Mucosa of rectum (tissue), 2 donors: ENCODE measurements around the gene UBE2J1.

Experiments
- H3K27ac ChIP-seq, 2 donors: one replicate each; pipeline ENCODE4 v1.7.0; 2013; ENCODE audit warnings: inconsistent platforms in 2 of 2, low read depth in 2 of 2, low read length in 2 of 2
- H3K27me3 ChIP-seq, 2 donors: one replicate each; pipeline ENCODE4 v1.7.0; 2013; ENCODE audit warnings: low read length in 2 of 2; ENCODE audit not compliant: control insufficient read depth in 2 of 2, insufficient read depth in 2 of 2
- H3K36me3 ChIP-seq, 2 donors: one replicate each; pipeline ENCODE4 v1.7.0; 2013; ENCODE audit warnings: low read length in 2 of 2; ENCODE audit not compliant: control insufficient read depth in 2 of 2, insufficient read depth in 2 of 2
- H3K4me1 ChIP-seq, 2 donors: one replicate each; pipeline ENCODE4 v1.7.0; 2013; ENCODE audit warnings: low read length in 2 of 2, mild to moderate bottlenecking in 1 of 2; ENCODE audit not compliant: control insufficient read depth in 2 of 2, insufficient read depth in 2 of 2
- H3K4me3 ChIP-seq, 2 donors: one replicate each; pipeline ENCODE4 v1.7.0; 2013; ENCODE audit warnings: low read length in 2 of 2
- H3K9ac ChIP-seq, 2 donors: one replicate each; pipeline ENCODE4 v1.7.0; 2013; ENCODE audit warnings: low read length in 2 of 2, low read depth in 1 of 2, mild to moderate bottlenecking in 1 of 2
- H3K9me3 ChIP-seq, 2 donors: one replicate each; pipeline ENCODE4 v1.7.0; 2013; ENCODE audit warnings: low read length in 2 of 2; ENCODE audit not compliant: control insufficient read depth in 2 of 2
- donor health status: healthy.
- donor health status: Normal muscosa, but diverticular disease.

Gene UBE2J1

GRCh38 chr6:89323511-89323971, 29.0 kb downstream of the UBE2J1 start:
- no peaks in the 10 kb centered on the region for H3K9me3 ChIP-seq
- H3K4me3 ChIP-seq: no peak overlapping the region
- H3K9ac ChIP-seq: no peak overlapping the region
- H3K36me3 ChIP-seq: peaks cover 13 to 18% of the 10 kb centered on the region in 2 donors
- H3K4me1 ChIP-seq: no peaks in the 10 kb centered on the region
- no peaks in the 10 kb centered on the region for H3K27me3 ChIP-seq
- H3K27ac ChIP-seq: no peak overlapping the region

- no peak overlapping the region for H3K9ac ChIP-seq
- no peaks in the 10 kb centered on the region for H3K4me1 ChIP-seq
- H3K9me3 ChIP-seq: no peaks in the 10 kb centered on the region
- H3K4me3 ChIP-seq: no peak overlapping the region
- H3K27ac ChIP-seq: no peak overlapping the region
- H3K36me3 ChIP-seq: peaks cover 3 to 4% of the 10 kb centered on the region in 2 donors
- H3K27me3 ChIP-seq: no peaks in the 10 kb centered on the region
These were observed 31.2 kb downstream of the UBE2J1 start for GRCh38 chr6:89321131-89321970.

- no peak overlapping the region for H3K4me3 ChIP-seq
- no peaks in the 10 kb centered on the region for H3K27me3 ChIP-seq
- H3K9me3 ChIP-seq: no peaks in the 10 kb centered on the region
- peaks cover 0 to 4% of the 10 kb centered on the region in 2 donors for H3K36me3 ChIP-seq
- no peaks in the 10 kb centered on the region for H3K4me1 ChIP-seq
- H3K27ac ChIP-seq: no peak overlapping the region
- H3K9ac ChIP-seq: no peak overlapping the region
These were observed 32.4 kb downstream of the UBE2J1 start for GRCh38 chr6:89320012-89320559.

- Histone ChIP-seq H3K27me3 (no peaks in the 10 kb centered on the region), H3K36me3 (peaks cover 0 to 7% of the 10 kb centered on the region in 2 donors), H3K4me1 (peaks cover 8 to 11% of the 10 kb centered on the region in 2 donors), H3K9me3 (no peaks in the 10 kb centered on the region), H3K27ac (no peak overlapping the region), H3K9ac (no peak overlapping the region), H3K4me3 (no peak overlapping the region)
These were observed 35.5 kb downstream of the UBE2J1 start for GRCh38 chr6:89317067-89317466.

- H3K36me3 ChIP-seq: peaks cover 0 to 3% of the 10 kb centered on the region in 2 donors
- no peak within 1 kb of the TSS for H3K4me3 ChIP-seq
- H3K9ac ChIP-seq: no peak within 1 kb of the TSS
- H3K4me1 ChIP-seq: peaks cover 14 to 20% of the 10 kb centered on the region in 2 donors
- no peaks in the 10 kb centered on the region for H3K27me3 ChIP-seq
- H3K27ac ChIP-seq: no peak within 1 kb of the TSS
- H3K9me3 ChIP-seq: no peaks in the 10 kb centered on the region
These were observed 37.2 kb downstream of the UBE2J1 start, which contains the start of gene GABRR2 for GRCh38 chr6:89315249-89315885. Gene GABRR2, minus strand, starts transcription at chr6:89315299. Its CDS starts 134 bp downstream, at chr6:89315165.

- peaks cover 14 to 20% of the 10 kb centered on the region in 2 donors for H3K4me1 ChIP-seq
- no peak overlapping the region for H3K27ac ChIP-seq
- peaks cover 0 to 3% of the 10 kb centered on the region in 2 donors for H3K36me3 ChIP-seq
- no peak overlapping the region for H3K4me3 ChIP-seq
- H3K9ac ChIP-seq: no peak overlapping the region
- no peaks in the 10 kb centered on the region for H3K27me3 ChIP-seq
- H3K9me3 ChIP-seq: no peaks in the 10 kb centered on the region
These were observed 37.8 kb downstream of the UBE2J1 start for GRCh38 chr6:89314692-89315091.

- Histone ChIP-seq H3K36me3 (peaks cover 0 to 3% of the 10 kb centered on the region in 2 donors), H3K27me3 (no peaks in the 10 kb centered on the region), H3K9me3 (no peaks in the 10 kb centered on the region), H3K27ac (no peak overlapping the region), H3K4me3 (no peak overlapping the region), H3K9ac (no peak overlapping the region), H3K4me1 (peaks cover 14 to 20% of the 10 kb centered on the region in 2 donors)
These were observed 39.5 kb downstream of the UBE2J1 start for GRCh38 chr6:89313006-89313405.

GRCh38 chr6:89311853-89312531, 40.5 kb downstream of the UBE2J1 start:
- Histone ChIP-seq H3K4me1 (peaks cover 14 to 20% of the 10 kb centered on the region in 2 donors), H3K36me3 (peaks cover 0 to 3% of the 10 kb centered on the region in 2 donors), H3K27me3 (no peaks in the 10 kb centered on the region), H3K9ac (no peak overlapping the region), H3K9me3 (no peaks in the 10 kb centered on the region), H3K4me3 (peak overlapping the region; percentile 23 to 39), H3K27ac (peak overlapping the region; percentile 33 to 44)

- H3K27me3 ChIP-seq: no peaks in the 10 kb centered on the region
- peak overlapping the region in 1 of 2 donors; percentile 44 for H3K27ac ChIP-seq
These were observed 41.0 kb downstream of the UBE2J1 start for GRCh38 chr6:89311530-89311852.

More at GRCh38 chr6:89311530-89311852, 41.0 kb downstream of the UBE2J1 start:
- H3K9me3 ChIP-seq: no peaks in the 10 kb centered on the region
- H3K9ac ChIP-seq: no peak overlapping the region
- no peak overlapping the region for H3K4me3 ChIP-seq
- H3K4me1 ChIP-seq: peaks cover 14 to 20% of the 10 kb centered on the region in 2 donors
- peaks cover 0 to 3% of the 10 kb centered on the region in 2 donors for H3K36me3 ChIP-seq
